Testis (tissue), 2 donors: Measurements from ENCODE around the gene NDFIP1.

ENCODE experiments used
- POLR2A ChIP-seq: fragments of 450-650 bp; IDR thresholded peaks from one replicate; pipeline ENCODE4 v1.6.1; 2017; ENCODE audit warnings: antibody characterized with exemption, mild to moderate bottlenecking, moderate library complexity
- TF ChIP-seq, protein P1 (sequence below), 3 experiments: fragments of 450-650 bp in 2 of 3; fragments of 200-600 bp in 1 of 3; sonication (generic) in 1 of 3; IDR thresholded peaks; one replicate each; pipeline ENCODE4 v1.5.1; 2016 to 2019; ENCODE audit warnings: antibody characterized with exemption in 3 of 3, mild to moderate bottlenecking in 2 of 3, moderate library complexity in 1 of 3

DNA sequence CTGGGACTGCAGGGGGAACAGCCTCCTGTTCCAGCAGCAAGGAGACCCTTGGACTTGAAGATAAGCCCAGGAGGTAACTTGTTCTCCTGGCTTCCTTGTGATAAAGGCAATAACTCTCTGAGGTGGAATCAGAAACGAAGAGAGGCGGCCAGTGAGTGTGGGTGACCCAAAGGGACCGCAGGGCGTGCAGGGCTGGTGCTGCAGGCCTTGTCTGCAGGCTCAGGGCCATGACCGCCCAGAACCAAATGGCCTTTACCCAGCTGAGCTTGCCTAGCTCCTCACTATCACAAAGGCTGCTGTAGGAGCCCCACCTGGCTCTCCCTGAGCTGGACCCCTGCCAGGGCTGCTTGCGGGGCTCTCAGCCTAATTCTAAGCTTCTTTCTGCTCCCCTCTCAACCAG lies 72.5 kb downstream of the NDFIP1 start:
- TF ChIP-seq, protein P1, sequence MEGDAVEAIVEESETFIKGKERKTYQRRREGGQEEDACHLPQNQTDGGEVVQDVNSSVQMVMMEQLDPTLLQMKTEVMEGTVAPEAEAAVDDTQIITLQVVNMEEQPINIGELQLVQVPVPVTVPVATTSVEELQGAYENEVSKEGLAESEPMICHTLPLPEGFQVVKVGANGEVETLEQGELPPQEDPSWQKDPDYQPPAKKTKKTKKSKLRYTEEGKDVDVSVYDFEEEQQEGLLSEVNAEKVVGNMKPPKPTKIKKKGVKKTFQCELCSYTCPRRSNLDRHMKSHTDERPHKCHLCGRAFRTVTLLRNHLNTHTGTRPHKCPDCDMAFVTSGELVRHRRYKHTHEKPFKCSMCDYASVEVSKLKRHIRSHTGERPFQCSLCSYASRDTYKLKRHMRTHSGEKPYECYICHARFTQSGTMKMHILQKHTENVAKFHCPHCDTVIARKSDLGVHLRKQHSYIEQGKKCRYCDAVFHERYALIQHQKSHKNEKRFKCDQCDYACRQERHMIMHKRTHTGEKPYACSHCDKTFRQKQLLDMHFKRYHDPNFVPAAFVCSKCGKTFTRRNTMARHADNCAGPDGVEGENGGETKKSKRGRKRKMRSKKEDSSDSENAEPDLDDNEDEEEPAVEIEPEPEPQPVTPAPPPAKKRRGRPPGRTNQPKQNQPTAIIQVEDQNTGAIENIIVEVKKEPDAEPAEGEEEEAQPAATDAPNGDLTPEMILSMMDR (IDR thresholded peaks at IDR 0.05), result no peak
- TF ChIP-seq POLR2A, result no peak
